Activated T-helper 1 cell treated with anti-CD3 and anti-CD28 coated beads, Interleukin-12 subunit alpha, Interleukin-12 subunit beta, Interleukin-2, Interleukin-4 antibody, amounts not matched to agents 30 ng/mL and 10 ng/mL and 1 ng/mL, durations not matched to agents 14 hours and 24 hours and 36 hours (primary cell): Measurements from ENCODE around the gene RMND1. TPM values are rescaled to one million over a fixed set of nuclear protein-coding genes. Genes with fewer than 3 reads are reported as not detected.

Source experiments
- DNase-seq: peaks from one replicate; pipeline ENCODE4 v3.0.0; 2021; ENCODE audit warnings: low spot score
- H3K27ac Mint-ChIP-seq: one replicate; pipeline ENCODE4 v1.8.0; 2021; ENCODE audit warnings: mild to moderate bottlenecking, mixed read lengths
- H3K27me3 Mint-ChIP-seq: one replicate; pipeline ENCODE4 v1.8.0; 2022; ENCODE audit warnings: mild to moderate bottlenecking, moderate library complexity, mixed read lengths; ENCODE audit not compliant: insufficient read depth
- H3K36me3 Mint-ChIP-seq: one replicate; pipeline ENCODE4 v1.8.0; 2021; ENCODE audit warnings: low read depth, mixed read lengths
- H3K4me1 Mint-ChIP-seq: one replicate; pipeline ENCODE4 v1.8.0; 2021; ENCODE audit warnings: low read depth, mixed read lengths
- H3K4me3 Mint-ChIP-seq: one replicate; pipeline ENCODE4 v1.8.0; 2021; ENCODE audit warnings: mild to moderate bottlenecking, moderate library complexity, mixed read lengths
- H3K9me3 Mint-ChIP-seq: one replicate; pipeline ENCODE4 v1.8.0; 2021; ENCODE audit warnings: mixed read lengths
- intact Hi-C: fragments of 100-400 bp; cut with micrococcal nuclease; formaldehyde crosslinking; loops from one replicate; pipeline ENCODE4 v1.15.1; 2024
- total RNA-seq: library from RNA; stranded (reverse); gene quantifications from 2 replicates; pipeline ENCODE4 v1.2.3, GENCODE V29; 2022

RMND1 gene
- total RNA-seq, 1 donor from 2014 or later: 20.5 TPM

- DNase-seq: no peak
- intact Hi-C loops: no loop called here
- H3K4me3 Mint-ChIP-seq: no peak overlapping the region
- no peaks in the 10 kb centered on the region for H3K27me3 Mint-ChIP-seq
- H3K27ac Mint-ChIP-seq: no peak overlapping the region
- peaks cover 20% of the 10 kb centered on the region for H3K36me3 Mint-ChIP-seq
- no peaks in the 10 kb centered on the region for H3K9me3 Mint-ChIP-seq
- peaks cover 47% of the 10 kb centered on the region for H3K4me1 Mint-ChIP-seq
Measured at GRCh38 chr6:151402228-151402627, 49.7 kb downstream of the RMND1 start.

GRCh38 chr6:151400473-151400872 is 51.5 kb downstream of the RMND1 start:
- Mint-ChIP-seq H3K4me1 (peaks cover 53% of the 10 kb centered on the region), H3K9me3 (no peaks in the 10 kb centered on the region), H3K36me3 (peaks cover 19% of the 10 kb centered on the region), H3K27me3 (no peaks in the 10 kb centered on the region), H3K4me3 (peak overlapping the region; percentile 30), H3K27ac (no peak overlapping the region)
- no peak for DNase-seq
- intact Hi-C loops: no loop called here

- no peak for DNase-seq
- Mint-ChIP-seq H3K36me3 (peaks cover 24% of the 10 kb centered on the region), H3K27ac (no peak overlapping the region), H3K27me3 (no peaks in the 10 kb centered on the region), H3K4me3 (no peak overlapping the region), H3K4me1 (peaks cover 61% of the 10 kb centered on the region), H3K9me3 (no peaks in the 10 kb centered on the region)
- intact Hi-C loops: loop anchor here (10.0 kb wide), 2 partner anchors 325 to 1395 kb away; no protein-coding TSS in a partner anchor
Measured at GRCh38 chr6:151399679-151400078, 52.2 kb downstream of the RMND1 start.

- peak overlapping the region; percentile 96 for H3K27ac Mint-ChIP-seq
- H3K4me1 Mint-ChIP-seq: peaks cover 64% of the 10 kb centered on the region
- no peaks in the 10 kb centered on the region for H3K9me3 Mint-ChIP-seq
- peak overlapping the region; percentile 95 for H3K4me3 Mint-ChIP-seq
- H3K27me3 Mint-ChIP-seq: no peaks in the 10 kb centered on the region
- H3K36me3 Mint-ChIP-seq: peaks cover 22% of the 10 kb centered on the region
- DNase-seq: no peak
- intact Hi-C loops: loop anchor here (2.0 to 10.0 kb wide), 4 partner anchors 13 to 1389 kb away; no protein-coding TSS in a partner anchor
Measured at GRCh38 chr6:151393410-151393809, 58.5 kb downstream of the RMND1 start.

GRCh38 chr6:151392427-151392826 is 59.5 kb downstream of the RMND1 start:
- Mint-ChIP-seq H3K9me3 (no peaks in the 10 kb centered on the region), H3K4me3 (peak overlapping the region; percentile 95), H3K27me3 (no peaks in the 10 kb centered on the region), H3K36me3 (peaks cover 17% of the 10 kb centered on the region), H3K27ac (peak overlapping the region; percentile 96), H3K4me1 (peaks cover 66% of the 10 kb centered on the region)
- intact Hi-C loops: loop anchor here (2.0 to 10.0 kb wide), 4 partner anchors 14 to 1388 kb away; no protein-coding TSS in a partner anchor
- no peak for DNase-seq

GRCh38 chr6:151391471-151392413 is 60.2 kb downstream of the RMND1 start, which contains the start of gene ZBTB2:
Gene ZBTB2, minus strand, starts transcription at chr6:151391559. Its CDS starts 17,922 bp downstream, at chr6:151373637.
- intact Hi-C loops: loop anchor here (2.0 to 10.0 kb wide), 9 partner anchors 15 to 1847 kb away; partner anchors contain the start of genes FBXO5, KATNA1 and NUP43
- H3K27ac Mint-ChIP-seq: peak within 1 kb of the TSS; percentile 96
- peak within 1 kb of the TSS; percentile 95 for H3K4me3 Mint-ChIP-seq
- peaks cover 68% of the 10 kb centered on the region for H3K4me1 Mint-ChIP-seq
- peaks cover 17% of the 10 kb centered on the region for H3K36me3 Mint-ChIP-seq
- no peaks in the 10 kb centered on the region for H3K27me3 Mint-ChIP-seq
- no peaks in the 10 kb centered on the region for H3K9me3 Mint-ChIP-seq
- peak; percentile 65 for DNase-seq

GRCh38 chr6:151390851-151391470 is 61.0 kb downstream of the RMND1 start:
- intact Hi-C loops: loop anchor here (1.0 to 10.0 kb wide), 12 partner anchors 61 to 1846 kb away; partner anchors contain the start of genes FBXO5, KATNA1, MTRF1L and NUP43
- Mint-ChIP-seq H3K36me3 (peaks cover 15% of the 10 kb centered on the region), H3K27ac (no peak overlapping the region), H3K27me3 (no peaks in the 10 kb centered on the region), H3K4me1 (peaks cover 65% of the 10 kb centered on the region), H3K9me3 (no peaks in the 10 kb centered on the region), H3K4me3 (peak overlapping the region; percentile 95)
- DNase-seq: peak; percentile 80

GRCh38 chr6:151390276-151390850 is 61.6 kb downstream of the RMND1 start:
- H3K4me3 Mint-ChIP-seq: peak overlapping the region; percentile 39
- H3K27me3 Mint-ChIP-seq: no peaks in the 10 kb centered on the region
- intact Hi-C loops: loop anchor here (1.0 to 10.0 kb wide), 12 partner anchors 62 to 1846 kb away; partner anchors contain the start of genes FBXO5, KATNA1, MTRF1L and NUP43
- peaks cover 68% of the 10 kb centered on the region for H3K4me1 Mint-ChIP-seq
- peak; percentile 99 for DNase-seq
- H3K9me3 Mint-ChIP-seq: no peaks in the 10 kb centered on the region
- peaks cover 13% of the 10 kb centered on the region for H3K36me3 Mint-ChIP-seq
- peak overlapping the region; percentile 65 for H3K27ac Mint-ChIP-seq

- H3K27ac Mint-ChIP-seq: peak overlapping the region; percentile 97
- peak overlapping the region; percentile 95 for H3K4me3 Mint-ChIP-seq
- DNase-seq: no peak
- peaks cover 10% of the 10 kb centered on the region for H3K36me3 Mint-ChIP-seq
- intact Hi-C loops: loop anchor here (1.0 to 10.0 kb wide), 14 partner anchors 9 to 1845 kb away; partner anchors contain the start of genes FBXO5, KATNA1, MTRF1L and NUP43
- no peaks in the 10 kb centered on the region for H3K27me3 Mint-ChIP-seq
- peaks cover 68% of the 10 kb centered on the region for H3K4me1 Mint-ChIP-seq
- no peaks in the 10 kb centered on the region for H3K9me3 Mint-ChIP-seq
Measured at GRCh38 chr6:151389618-151390275, 62.2 kb downstream of the RMND1 start.

GRCh38 chr6:151388997-151389617 is 62.8 kb downstream of the RMND1 start:
- intact Hi-C loops: loop anchor here (1.0 to 2.0 kb wide), 2 partner anchors 9 to 16 kb away; no protein-coding TSS in a partner anchor
- Mint-ChIP-seq H3K4me3 (peak overlapping the region; percentile 95), H3K27me3 (no peaks in the 10 kb centered on the region), H3K4me1 (peaks cover 74% of the 10 kb centered on the region), H3K36me3 (peaks cover 10% of the 10 kb centered on the region), H3K9me3 (no peaks in the 10 kb centered on the region), H3K27ac (peak overlapping the region; percentile 97)
- DNase-seq: no peak

- H3K9me3 Mint-ChIP-seq: no peaks in the 10 kb centered on the region
- intact Hi-C loops: loop anchor here (2.0 kb wide), 1 partner anchor 15 kb away; no protein-coding TSS in a partner anchor
- no peak for DNase-seq
- no peaks in the 10 kb centered on the region for H3K27me3 Mint-ChIP-seq
- H3K36me3 Mint-ChIP-seq: peaks cover 12% of the 10 kb centered on the region
- H3K4me1 Mint-ChIP-seq: peaks cover 70% of the 10 kb centered on the region
- peak overlapping the region; percentile 74 for H3K27ac Mint-ChIP-seq
- H3K4me3 Mint-ChIP-seq: peak overlapping the region; percentile 69
Measured at GRCh38 chr6:151388236-151388635, 63.7 kb downstream of the RMND1 start.
